Lung microvascular endothelial cell (primary cell): ENCODE results near the gene SLC6A4. TPM values are rescaled to one million over a fixed set of nuclear protein-coding genes. Genes with fewer than 3 reads are reported as not detected.

Source experiments
- DNase-seq, 2 donors: peaks; one replicate each; pipeline versions ENCODE4 v3.0.0 to v3.0.0-alpha.2; 2010; ENCODE audit warnings: low read depth in 2 of 2
- total RNA-seq: library from RNA; depleted of rRNA; stranded (reverse); fragments of >200 nt; gene quantifications from 2 replicates; pipeline ENCODE4 v1.2.1, GENCODE V29; 2014

The SLC6A4 gene
- 2.6 and 5.0 TPM in 2 replicates for total RNA-seq

- DNase-seq = no peak
Measured at GRCh38 chr17:30235386-30236296, at the start of gene SLC6A4. Gene SLC6A4, minus strand, starts transcription at chr17:30235697. Its CDS starts 13,739 bp downstream, at chr17:30221958.

GRCh38 chr17:30279156-30279555, 43.7 kb upstream of the SLC6A4 start:
- DNase-seq = no peak

- DNase-seq = peak; percentile 72 to 87
Measured at GRCh38 chr17:30278032-30278431, 42.5 kb upstream of the SLC6A4 start.

GRCh38 chr17:30275911-30276310, 40.4 kb upstream of the SLC6A4 start:
- DNase-seq = no peak

GRCh38 chr17:30274887-30275286, 39.4 kb upstream of the SLC6A4 start:
- no peak for DNase-seq

GRCh38 chr17:30273373-30273772, 37.9 kb upstream of the SLC6A4 start:
- no peak for DNase-seq

- DNase-seq = peak in 1 of 2 donors; percentile 61
Measured at GRCh38 chr17:30271102-30271501, 35.6 kb upstream of the SLC6A4 start.

- DNase-seq = no peak
Measured at GRCh38 chr17:30267625-30268024, 32.1 kb upstream of the SLC6A4 start.

GRCh38 chr17:30263552-30264333, 28.2 kb upstream of the SLC6A4 start:
- DNase-seq = peak; percentile 48 to 67

- DNase-seq = peak in 1 of 2 donors; percentile 42
Measured at GRCh38 chr17:30256756-30257506, 21.4 kb upstream of the SLC6A4 start.

GRCh38 chr17:30254150-30254549, 18.7 kb upstream of the SLC6A4 start:
- DNase-seq = no peak

- no peak for DNase-seq
Measured at GRCh38 chr17:30253312-30253711, 17.8 kb upstream of the SLC6A4 start.

GRCh38 chr17:30251931-30252330, 16.4 kb upstream of the SLC6A4 start:
- DNase-seq = no peak

- no peak for DNase-seq
Measured at GRCh38 chr17:30249460-30249859, 14.0 kb upstream of the SLC6A4 start.

- DNase-seq = no peak
Measured at GRCh38 chr17:30248786-30249185, 13.3 kb upstream of the SLC6A4 start.

- DNase-seq = no peak
Measured at GRCh38 chr17:30246460-30246859, 11.0 kb upstream of the SLC6A4 start.

- DNase-seq = peak in 1 of 2 donors; percentile 45
Measured at GRCh38 chr17:30244853-30245385, 9.4 kb upstream of the SLC6A4 start.

GRCh38 chr17:30243568-30243967, 8.1 kb upstream of the SLC6A4 start:
- no peak for DNase-seq

- no peak for DNase-seq
Measured at GRCh38 chr17:30243002-30243401, 7.5 kb upstream of the SLC6A4 start.

- DNase-seq = no peak
Measured at GRCh38 chr17:30241051-30241450, 5.6 kb upstream of the SLC6A4 start.

GRCh38 chr17:30240177-30240576, 4.7 kb upstream of the SLC6A4 start:
- DNase-seq = no peak
